ENCODE results near the gene DGKE.

GRCh38 chr17:56894859-56895455 is 61.0 kb downstream of the DGKE start:
- TF ChIP-seq CTCF (IDR thresholded peaks at IDR 0.05; ENCODE audit: poor library complexity, severe bottlenecking) (no peak), POLR2AphosphoS5 (IDR thresholded peaks at IDR 0.05) (no peak), EP300 (conservative IDR thresholded peaks at IDR 0.05; ENCODE audit: poor library complexity, severe bottlenecking) (no peak), RAD21 (conservative IDR thresholded peaks at IDR 0.05) (no peak), REST (IDR thresholded peaks at IDR 0.05; ENCODE audit: borderline replicate concordance) (no peak), SMC3 (conservative IDR thresholded peaks at IDR 0.05; ENCODE audit: poor library complexity) (no peak)

All from neural cell (in vitro differentiated cells).